ENCODE measurements around the gene GPR65.

DNA sequence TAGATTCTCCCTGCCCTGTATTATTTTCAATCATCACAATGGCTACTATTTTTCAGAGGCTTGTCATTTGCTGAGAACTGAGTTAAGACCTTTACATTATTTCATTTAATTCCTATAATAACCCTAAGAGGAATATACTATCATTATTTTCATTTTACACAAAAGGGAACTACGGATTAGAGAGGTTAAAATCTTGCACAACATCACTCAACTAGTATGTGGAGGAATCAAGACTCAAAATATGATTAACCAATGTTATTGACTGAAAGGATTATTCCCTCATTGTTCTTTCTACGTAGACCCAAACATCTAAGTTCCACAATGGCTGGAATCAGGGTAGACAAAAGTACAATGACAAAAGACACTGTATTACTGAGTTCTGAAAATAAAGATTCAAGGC, 45.0 kb downstream of the GPR65 start:
- TF ChIP-seq EZH2 (IDR thresholded peaks at IDR 0.05; ENCODE audit: borderline replicate concordance, insufficient read depth, low read depth, low read length, poor library complexity, severe bottlenecking) = no peak
- TF ChIP-seq, protein P1, sequence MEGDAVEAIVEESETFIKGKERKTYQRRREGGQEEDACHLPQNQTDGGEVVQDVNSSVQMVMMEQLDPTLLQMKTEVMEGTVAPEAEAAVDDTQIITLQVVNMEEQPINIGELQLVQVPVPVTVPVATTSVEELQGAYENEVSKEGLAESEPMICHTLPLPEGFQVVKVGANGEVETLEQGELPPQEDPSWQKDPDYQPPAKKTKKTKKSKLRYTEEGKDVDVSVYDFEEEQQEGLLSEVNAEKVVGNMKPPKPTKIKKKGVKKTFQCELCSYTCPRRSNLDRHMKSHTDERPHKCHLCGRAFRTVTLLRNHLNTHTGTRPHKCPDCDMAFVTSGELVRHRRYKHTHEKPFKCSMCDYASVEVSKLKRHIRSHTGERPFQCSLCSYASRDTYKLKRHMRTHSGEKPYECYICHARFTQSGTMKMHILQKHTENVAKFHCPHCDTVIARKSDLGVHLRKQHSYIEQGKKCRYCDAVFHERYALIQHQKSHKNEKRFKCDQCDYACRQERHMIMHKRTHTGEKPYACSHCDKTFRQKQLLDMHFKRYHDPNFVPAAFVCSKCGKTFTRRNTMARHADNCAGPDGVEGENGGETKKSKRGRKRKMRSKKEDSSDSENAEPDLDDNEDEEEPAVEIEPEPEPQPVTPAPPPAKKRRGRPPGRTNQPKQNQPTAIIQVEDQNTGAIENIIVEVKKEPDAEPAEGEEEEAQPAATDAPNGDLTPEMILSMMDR (IDR thresholded peaks at IDR 0.05) = no peak

Measured in B cell (primary cell).